ENCODE results near the gene ZNF785.

GRCh38 chr16:30571445-30572322, 13.8 kb downstream of the ZNF785 start, which contains the start of gene ZNF688:
- TF ChIP-seq CTCF (conservative IDR thresholded peaks at IDR 0.05; ENCODE audit: low read depth, low read length) (no peak), EZH2 (IDR thresholded peaks at IDR 0.05; ENCODE audit: borderline replicate concordance, low read depth, low read length, poor library complexity, severe bottlenecking) (no peak)
